Epithelial cell of proximal tubule (primary cell): ENCODE measurements around the gene DNM2. TPM values are rescaled to one million over a fixed set of nuclear protein-coding genes. Genes with fewer than 3 reads are reported as not detected.

Experiments used
- DNase-seq: peaks from one replicate; pipeline ENCODE4 v3.0.0-alpha.2; 2011; ENCODE audit warnings: low read depth
- H3K4me3 ChIP-seq: 2 replicates; pipeline ENCODE4 v1.5.1; 2011; ENCODE audit warnings: low read depth, mild to moderate bottlenecking, low read length
- total RNA-seq: library from RNA; depleted of rRNA; stranded (reverse); fragments of >200 nt; gene quantifications from 2 replicates; pipeline ENCODE4 v1.2.3, GENCODE V29; 2015
- TF ChIP-seq, protein P1 (sequence below): conservative IDR thresholded peaks from 2 replicates; pipeline ENCODE4 v1.5.1; 2012; ENCODE audit warnings: low read depth, mild to moderate bottlenecking, low read length

The DNM2 gene
- total RNA-seq, 1 donor from 2014 or later = 94.5 TPM

DNA sequence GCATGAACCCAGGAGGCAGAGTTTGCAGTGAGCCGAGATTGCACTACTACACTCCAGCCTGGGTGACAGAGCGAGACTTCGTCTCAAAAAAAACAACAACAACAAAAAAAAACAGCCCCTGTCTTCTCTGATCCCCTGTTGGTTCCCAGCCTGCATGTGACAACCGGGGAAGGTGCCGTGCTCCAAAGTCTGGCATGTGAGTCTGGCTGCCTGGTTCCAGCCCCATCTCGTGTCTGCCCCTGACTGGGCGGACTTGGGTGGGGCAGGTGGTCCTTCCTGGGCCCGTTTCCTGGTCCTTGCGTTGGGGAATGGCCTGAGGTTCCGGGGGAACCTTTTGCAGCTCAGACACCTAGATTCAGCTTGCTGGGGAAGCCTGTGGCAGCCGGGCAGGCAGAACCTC lies 50.5 kb downstream of the DNM2 start:
- DNase-seq = no peak
- TF ChIP-seq, protein P1, sequence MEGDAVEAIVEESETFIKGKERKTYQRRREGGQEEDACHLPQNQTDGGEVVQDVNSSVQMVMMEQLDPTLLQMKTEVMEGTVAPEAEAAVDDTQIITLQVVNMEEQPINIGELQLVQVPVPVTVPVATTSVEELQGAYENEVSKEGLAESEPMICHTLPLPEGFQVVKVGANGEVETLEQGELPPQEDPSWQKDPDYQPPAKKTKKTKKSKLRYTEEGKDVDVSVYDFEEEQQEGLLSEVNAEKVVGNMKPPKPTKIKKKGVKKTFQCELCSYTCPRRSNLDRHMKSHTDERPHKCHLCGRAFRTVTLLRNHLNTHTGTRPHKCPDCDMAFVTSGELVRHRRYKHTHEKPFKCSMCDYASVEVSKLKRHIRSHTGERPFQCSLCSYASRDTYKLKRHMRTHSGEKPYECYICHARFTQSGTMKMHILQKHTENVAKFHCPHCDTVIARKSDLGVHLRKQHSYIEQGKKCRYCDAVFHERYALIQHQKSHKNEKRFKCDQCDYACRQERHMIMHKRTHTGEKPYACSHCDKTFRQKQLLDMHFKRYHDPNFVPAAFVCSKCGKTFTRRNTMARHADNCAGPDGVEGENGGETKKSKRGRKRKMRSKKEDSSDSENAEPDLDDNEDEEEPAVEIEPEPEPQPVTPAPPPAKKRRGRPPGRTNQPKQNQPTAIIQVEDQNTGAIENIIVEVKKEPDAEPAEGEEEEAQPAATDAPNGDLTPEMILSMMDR = no peak
- no peak overlapping the region for H3K4me3 ChIP-seq

DNA sequence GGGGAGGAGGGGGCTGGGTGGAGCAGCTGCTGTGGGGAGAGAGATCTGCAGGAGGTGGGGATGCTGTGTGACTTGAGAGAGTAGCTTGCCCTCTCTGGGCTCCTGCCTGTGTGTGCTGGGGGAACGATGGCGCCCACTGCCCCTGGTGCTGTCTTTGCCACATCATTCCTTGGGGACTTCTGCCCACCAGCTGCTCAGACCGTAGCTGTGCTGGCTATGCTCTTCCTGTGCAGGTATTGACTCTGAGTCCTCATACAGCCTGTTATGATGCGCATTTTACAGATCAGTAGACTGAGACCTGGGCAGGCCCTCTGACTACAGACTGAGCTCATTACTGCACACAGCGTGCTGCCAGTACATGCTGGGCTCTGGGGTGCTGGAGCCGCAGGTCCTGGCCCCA lies 51.1 kb downstream of the DNM2 start:
- TF ChIP-seq, protein P1 = no peak
- no peak overlapping the region for H3K4me3 ChIP-seq
- no peak for DNase-seq

DNA sequence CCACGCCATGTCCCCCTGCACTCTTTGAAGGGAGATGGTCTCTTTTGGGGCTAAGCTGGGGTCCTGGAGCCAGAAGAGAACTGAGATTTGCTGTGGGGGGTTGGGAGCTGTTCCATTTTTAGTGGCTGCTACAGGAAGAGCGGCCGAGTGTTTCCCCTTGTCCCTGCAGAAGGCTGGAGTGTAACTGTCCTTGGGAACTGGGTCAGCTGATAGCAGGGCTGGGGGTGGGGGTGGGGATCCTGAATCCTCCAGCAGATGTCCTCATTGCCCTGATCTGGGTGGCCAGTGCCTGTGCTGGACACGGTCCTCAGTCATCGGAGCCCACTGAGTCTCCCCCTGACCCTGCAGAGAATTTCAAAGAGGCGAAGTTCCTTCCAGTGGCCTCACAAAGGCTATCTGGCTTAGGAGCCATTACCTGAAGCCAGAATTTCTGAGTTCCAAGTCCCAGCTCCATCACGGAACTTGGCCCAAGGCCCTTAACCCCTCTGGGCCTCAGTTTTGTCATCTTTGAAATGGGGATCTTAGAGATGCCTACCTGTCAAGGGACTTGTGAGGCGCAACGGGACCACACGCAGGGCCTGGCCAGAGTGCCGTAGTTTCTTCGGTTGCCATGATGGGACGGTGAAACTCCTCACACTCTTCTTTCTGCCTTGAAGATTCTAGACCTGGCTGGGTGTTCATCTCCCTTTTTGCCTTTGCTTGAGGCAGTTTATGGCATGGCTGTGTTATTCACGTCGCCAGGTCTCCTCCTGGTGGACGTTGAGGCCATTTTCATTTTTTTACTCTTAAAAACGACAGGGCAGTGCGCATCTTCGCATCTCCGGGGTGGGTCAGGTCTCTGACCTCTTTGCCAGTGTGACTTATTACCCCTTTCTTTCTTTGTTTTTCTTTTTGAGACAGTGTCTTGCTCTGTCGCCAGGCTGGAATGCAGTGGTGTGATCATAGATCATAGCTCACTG lies 51.9 kb downstream of the DNM2 start:
- no peak for DNase-seq
- TF ChIP-seq, protein P1 = peak; percentile 58
- H3K4me3 ChIP-seq = no peak overlapping the region

DNA sequence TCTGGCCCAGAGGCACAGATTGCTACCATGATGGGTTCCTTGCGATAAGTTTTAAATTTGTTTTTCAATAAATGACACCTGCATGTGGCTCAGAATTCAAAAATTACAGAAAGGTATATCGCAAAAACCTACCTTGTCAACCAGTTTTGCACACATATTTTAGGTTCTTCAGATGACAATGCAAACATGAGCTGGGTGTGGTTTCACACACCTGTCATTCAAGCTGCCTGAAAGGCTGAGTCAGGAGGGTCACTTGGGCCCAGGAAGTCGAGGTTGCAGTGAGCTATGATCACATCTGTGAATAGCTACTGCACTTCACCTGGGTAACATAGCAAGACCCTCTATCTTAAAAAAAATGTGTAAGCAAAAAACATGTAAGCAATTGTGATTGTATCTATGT lies 56.1 kb downstream of the DNM2 start:
- no peak for DNase-seq
- no peak overlapping the region for H3K4me3 ChIP-seq
- TF ChIP-seq, protein P1 = no peak

DNA sequence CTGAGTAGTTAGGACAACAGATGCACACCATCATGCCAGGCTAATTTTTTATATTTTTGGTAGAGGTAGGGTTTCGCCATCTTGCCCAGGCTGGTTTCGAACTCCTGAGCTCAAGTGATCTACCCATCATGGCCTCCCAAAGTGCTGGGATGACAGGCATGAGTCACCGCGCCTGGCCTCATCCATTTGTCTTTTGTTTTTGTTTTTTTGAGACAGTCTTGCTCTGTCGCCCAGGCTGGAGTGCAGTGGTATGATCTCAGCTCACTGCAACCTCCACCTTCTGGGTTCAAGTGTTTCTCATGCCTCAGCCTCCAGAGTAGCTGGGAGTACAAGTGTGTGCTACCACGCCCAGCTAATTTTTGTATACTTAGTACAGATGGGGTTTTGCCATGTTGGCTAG lies 57.0 kb downstream of the DNM2 start:
- H3K4me3 ChIP-seq = no peak overlapping the region
- no peak for DNase-seq
- TF ChIP-seq, protein P1 = no peak

DNA sequence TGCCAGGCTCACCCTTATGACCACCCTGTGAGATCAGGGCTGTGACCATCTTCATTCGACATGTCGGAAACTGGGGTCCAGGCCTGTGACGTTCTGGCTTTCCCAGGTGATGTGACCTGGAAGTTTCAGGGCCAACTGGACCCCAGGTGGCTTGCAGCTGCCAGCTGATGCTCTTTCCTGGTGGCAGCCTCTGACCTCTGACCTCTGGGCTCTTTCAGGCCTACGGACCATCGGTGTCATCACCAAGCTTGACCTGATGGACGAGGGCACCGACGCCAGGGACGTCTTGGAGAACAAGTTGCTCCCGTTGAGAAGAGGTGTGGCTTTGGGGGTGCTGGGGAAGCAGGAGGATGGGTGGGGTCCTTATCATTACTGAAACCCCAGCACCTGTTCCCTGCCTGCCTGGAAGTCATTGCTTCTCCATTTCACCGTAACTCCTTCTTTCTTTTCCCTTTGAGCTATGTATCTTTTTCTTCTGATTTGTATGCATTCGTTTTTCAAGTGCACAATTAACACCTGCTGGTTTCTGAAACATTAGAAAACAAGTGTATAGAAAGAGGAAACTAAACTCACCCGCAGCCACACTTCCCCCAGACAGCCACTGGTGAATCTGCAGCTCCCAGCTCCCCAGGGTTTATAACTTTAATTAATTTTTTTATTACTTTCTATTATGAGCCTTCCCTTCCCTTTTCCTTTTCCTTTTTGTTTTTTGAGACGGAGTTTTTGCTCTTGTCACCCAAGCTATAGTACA lies 59.2 kb downstream of the DNM2 start:
- no peak overlapping the region for H3K4me3 ChIP-seq
- no peak for DNase-seq
- TF ChIP-seq, protein P1 = no peak
